GM10248 (cell line): ENCODE data around the gene CCL23.
A peak's percentile ranks its signal among the peaks of the same experiment; 100 is the strongest.

ENCODE experiments used
- CTCF ChIA-PET: fragments of 300-600 bp; sonication (Branson Sonifier 250); formaldehyde crosslinking; extraction: SDS; loops from one replicate; lab custom pipeline; 2021; ENCODE audit warnings: antibody characterized with exemption; lab: Yijun Ruan, JAX
- POLR2A ChIA-PET: fragments of 350-650 bp; sonication (Branson Sonifier 250); formaldehyde crosslinking; extraction: SDS; loops from one replicate; lab custom pipeline; 2020; ENCODE audit warnings: antibody characterized with exemption; lab: Yijun Ruan, JAX
- DNase-seq: peaks from one replicate; pipeline ENCODE4 v3.0.0; 2012; ENCODE audit errors: extremely low spot score
- CTCF ChIP-seq: IDR thresholded peaks from 2 replicates; pipeline ENCODE4 v1.5.1; 2012; ENCODE audit warnings: mild to moderate bottlenecking, low read depth; ENCODE audit errors: extremely low read depth, missing control alignments, control extremely low read depth

Gene CCL23

GRCh38 chr17:35984140-35984539 is 33.6 kb downstream of the CCL23 start:
- POLR2A ChIA-PET: no interaction called here
- no peak for DNase-seq
- CTCF ChIA-PET: interaction anchor here (1.1 to 19.4 kb wide), 4 partner anchors 10 to 165 kb away, joined by 4 to 420 read pairs (median 12); no protein-coding TSS in a partner anchor
- no peak for TF ChIP-seq CTCF

- TF ChIP-seq CTCF: no peak
- POLR2A ChIA-PET: no interaction called here
- CTCF ChIA-PET: interaction anchor here (0.7 to 19.4 kb wide), 18 partner anchors 8 to 166 kb away, joined by 3 to 420 read pairs (median 3); no protein-coding TSS in a partner anchor
- DNase-seq: no peak
Measured at GRCh38 chr17:35982409-35983191, 35.2 kb downstream of the CCL23 start.

- peak; percentile 35 for TF ChIP-seq CTCF
- CTCF ChIA-PET: interaction anchor here (0.7 to 19.4 kb wide), 20 partner anchors 9 to 167 kb away, joined by 3 to 420 read pairs (median 4); no protein-coding TSS in a partner anchor
- POLR2A ChIA-PET: interaction anchor here (0.7 kb wide), 1 partner anchor 23 kb away, joined by 5 read pairs; no protein-coding TSS in a partner anchor
- DNase-seq: no peak
Measured at GRCh38 chr17:35981908-35982330, 35.9 kb downstream of the CCL23 start.

- no peak for TF ChIP-seq CTCF
- ChIA-PET CTCF (interaction anchor here (1.0 to 19.4 kb wide), 12 partner anchors 8 to 167 kb away, joined by 3 to 420 read pairs (median 4); no protein-coding TSS in a partner anchor), POLR2A (interaction anchor here (0.7 kb wide), 1 partner anchor 23 kb away, joined by 5 read pairs; no protein-coding TSS in a partner anchor)
- DNase-seq: no peak
Measured at GRCh38 chr17:35981246-35981645, 36.5 kb downstream of the CCL23 start, which contains the start of gene CCL16. Gene CCL16 (minus strand): TSS chr17:35981497. CDS start chr17:35981420, 77 bp downstream.

- no peak for TF ChIP-seq CTCF
- no peak for DNase-seq
- CTCF ChIA-PET: interaction anchor here (1.1 to 19.4 kb wide), 11 partner anchors 8 to 232 kb away, joined by 3 to 420 read pairs (median 4); partner anchors contain the start of gene CCL14
- POLR2A ChIA-PET: no interaction called here
Measured at GRCh38 chr17:35978346-35978745, 39.4 kb downstream of the CCL23 start.

- ChIA-PET CTCF (interaction anchor here (1.2 to 19.4 kb wide), 9 partner anchors 8 to 171 kb away, joined by 3 to 420 read pairs (median 5); partner anchors contain the start of genes CCL14 and CCL15), POLR2A (no interaction called here)
- TF ChIP-seq CTCF: no peak
- DNase-seq: peak; percentile 35
Measured at GRCh38 chr17:35977509-35977908, 40.3 kb downstream of the CCL23 start.
